Measurements from ENCODE around the gene TBCD. TPM values are rescaled to one million over a fixed set of nuclear protein-coding genes. Genes with fewer than 3 reads are reported as not detected.

TBCD gene
- total RNA-seq, 3 donors from 2014 or later = 45.4 to 65.9 (median 53.3) TPM

GRCh38 chr17:82946081-82946480 lies 194.2 kb downstream of the TBCD start:
- DNase-seq (ENCODE audit: low spot score in 2 of 2) = no peak
- H3K27ac ChIP-seq = no peak overlapping the region
- peaks cover 32 to 36% of the 10 kb centered on the region in 2 donors for H3K9me3 ChIP-seq
- H3K4me1 ChIP-seq = no peaks in the 10 kb centered on the region
- H3K27me3 ChIP-seq = no peaks in the 10 kb centered on the region
- no peaks in the 10 kb centered on the region for H3K36me3 ChIP-seq
- H3K4me3 ChIP-seq = no peak overlapping the region
- intact Hi-C loops (cut with DNase I; ENCODE audit: low total_unique reads) = no loop called here
- TF ChIP-seq, protein P1, sequence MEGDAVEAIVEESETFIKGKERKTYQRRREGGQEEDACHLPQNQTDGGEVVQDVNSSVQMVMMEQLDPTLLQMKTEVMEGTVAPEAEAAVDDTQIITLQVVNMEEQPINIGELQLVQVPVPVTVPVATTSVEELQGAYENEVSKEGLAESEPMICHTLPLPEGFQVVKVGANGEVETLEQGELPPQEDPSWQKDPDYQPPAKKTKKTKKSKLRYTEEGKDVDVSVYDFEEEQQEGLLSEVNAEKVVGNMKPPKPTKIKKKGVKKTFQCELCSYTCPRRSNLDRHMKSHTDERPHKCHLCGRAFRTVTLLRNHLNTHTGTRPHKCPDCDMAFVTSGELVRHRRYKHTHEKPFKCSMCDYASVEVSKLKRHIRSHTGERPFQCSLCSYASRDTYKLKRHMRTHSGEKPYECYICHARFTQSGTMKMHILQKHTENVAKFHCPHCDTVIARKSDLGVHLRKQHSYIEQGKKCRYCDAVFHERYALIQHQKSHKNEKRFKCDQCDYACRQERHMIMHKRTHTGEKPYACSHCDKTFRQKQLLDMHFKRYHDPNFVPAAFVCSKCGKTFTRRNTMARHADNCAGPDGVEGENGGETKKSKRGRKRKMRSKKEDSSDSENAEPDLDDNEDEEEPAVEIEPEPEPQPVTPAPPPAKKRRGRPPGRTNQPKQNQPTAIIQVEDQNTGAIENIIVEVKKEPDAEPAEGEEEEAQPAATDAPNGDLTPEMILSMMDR (IDR thresholded peaks at IDR 0.05) = no peak
- no peak for TF ChIP-seq POLR2AphosphoS5 (IDR thresholded peaks at IDR 0.05)
- no peak for TF ChIP-seq POLR2A (IDR thresholded peaks at IDR 0.05)

- no peak for DNase-seq (ENCODE audit: low spot score in 2 of 2)
- TF ChIP-seq POLR2AphosphoS5 (IDR thresholded peaks at IDR 0.05) (no peak), POLR2A (IDR thresholded peaks at IDR 0.05) (no peak)
- TF ChIP-seq, protein P1 (IDR thresholded peaks at IDR 0.05) = no peak
- no peaks in the 10 kb centered on the region for H3K27me3 ChIP-seq
- peaks cover 32 to 36% of the 10 kb centered on the region in 2 donors for H3K9me3 ChIP-seq
- no peak overlapping the region for H3K4me3 ChIP-seq
- H3K4me1 ChIP-seq = no peaks in the 10 kb centered on the region
- intact Hi-C loops (cut with DNase I; ENCODE audit: low total_unique reads) = no loop called here
- H3K27ac ChIP-seq = no peak overlapping the region
- H3K36me3 ChIP-seq = no peaks in the 10 kb centered on the region
Observed at GRCh38 chr17:82947051-82947991, 195.5 kb downstream of the TBCD start.

- Histone ChIP-seq H3K27me3 (no peaks in the 10 kb centered on the region), H3K27ac (no peak overlapping the region), H3K9me3 (peaks cover 32 to 36% of the 10 kb centered on the region in 2 donors), H3K36me3 (no peaks in the 10 kb centered on the region), H3K4me3 (no peak overlapping the region), H3K4me1 (no peaks in the 10 kb centered on the region)
- intact Hi-C loops (cut with DNase I; ENCODE audit: low total_unique reads) = no loop called here
- DNase-seq (ENCODE audit: low spot score in 2 of 2) = no peak
- TF ChIP-seq POLR2AphosphoS5 (IDR thresholded peaks at IDR 0.05) = no peak
- no peak for TF ChIP-seq POLR2A (IDR thresholded peaks at IDR 0.05)
- TF ChIP-seq, protein P1 (IDR thresholded peaks at IDR 0.05) = no peak
Observed at GRCh38 chr17:82948081-82948511, 196.2 kb downstream of the TBCD start.

- intact Hi-C loops (cut with DNase I; ENCODE audit: low total_unique reads) = no loop called here
- no peak for DNase-seq (ENCODE audit: low spot score in 2 of 2)
- no peak overlapping the region for H3K4me3 ChIP-seq
- no peak overlapping the region for H3K27ac ChIP-seq
- TF ChIP-seq, protein P1 (IDR thresholded peaks at IDR 0.05) = no peak
- TF ChIP-seq POLR2AphosphoS5 (IDR thresholded peaks at IDR 0.05) = no peak
- no peak for TF ChIP-seq POLR2A (IDR thresholded peaks at IDR 0.05)
- H3K9me3 ChIP-seq = peaks cover 27 to 33% of the 10 kb centered on the region in 2 donors
- H3K4me1 ChIP-seq = no peaks in the 10 kb centered on the region
- no peaks in the 10 kb centered on the region for H3K27me3 ChIP-seq
- no peaks in the 10 kb centered on the region for H3K36me3 ChIP-seq
Observed at GRCh38 chr17:82948957-82949356, 197.1 kb downstream of the TBCD start.

- TF ChIP-seq POLR2AphosphoS5 (IDR thresholded peaks at IDR 0.05) = no peak
- TF ChIP-seq, protein P1 (IDR thresholded peaks at IDR 0.05) = no peak
- TF ChIP-seq POLR2A (IDR thresholded peaks at IDR 0.05) = no peak
- DNase-seq (ENCODE audit: low spot score in 2 of 2) = no peak
- H3K9me3 ChIP-seq = peaks cover 23 to 30% of the 10 kb centered on the region in 2 donors
- no peaks in the 10 kb centered on the region for H3K27me3 ChIP-seq
- H3K4me1 ChIP-seq = no peaks in the 10 kb centered on the region
- no peaks in the 10 kb centered on the region for H3K36me3 ChIP-seq
- intact Hi-C loops (cut with DNase I; ENCODE audit: low total_unique reads) = no loop called here
- no peak overlapping the region for H3K4me3 ChIP-seq
- H3K27ac ChIP-seq = no peak overlapping the region
Observed at GRCh38 chr17:82949361-82949760, 197.5 kb downstream of the TBCD start.

All from breast epithelium (tissue), 4 donors.